Upper lobe of left lung (tissue), 4 donors: Measurements from ENCODE around the gene PTPRD.

Experiments used
- EP300 ChIP-seq, 4 donors: sonication (generic); formaldehyde crosslinking; IDR thresholded peaks; one replicate each; pipeline ENCODE4 v1.5.1; 2017; ENCODE audit warnings: antibody characterized with exemption in 4 of 4, control low read depth in 2 of 4
- POLR2A ChIP-seq, 4 donors: fragments of 450-650 bp; IDR thresholded peaks; one replicate each; pipeline ENCODE4 v1.5.1; 2016 to 2017; ENCODE audit warnings: antibody characterized with exemption in 4 of 4, mild to moderate bottlenecking in 2 of 4
- POLR2AphosphoS5 ChIP-seq, 2 donors: sonication (generic); formaldehyde crosslinking; IDR thresholded peaks; one replicate each; pipeline ENCODE4 v1.5.1; 2017; ENCODE audit warnings: antibody characterized with exemption in 2 of 2
- TF ChIP-seq, protein P1 (sequence below), 6 experiments: fragments of 450-650 bp in 4 of 6; fragments of 200-600 bp in 2 of 6; sonication (generic) in 2 of 6; IDR thresholded peaks; one replicate each; pipeline ENCODE4 v1.5.1; 2016 to 2019; ENCODE audit warnings: antibody characterized with exemption in 6 of 6

DNA sequence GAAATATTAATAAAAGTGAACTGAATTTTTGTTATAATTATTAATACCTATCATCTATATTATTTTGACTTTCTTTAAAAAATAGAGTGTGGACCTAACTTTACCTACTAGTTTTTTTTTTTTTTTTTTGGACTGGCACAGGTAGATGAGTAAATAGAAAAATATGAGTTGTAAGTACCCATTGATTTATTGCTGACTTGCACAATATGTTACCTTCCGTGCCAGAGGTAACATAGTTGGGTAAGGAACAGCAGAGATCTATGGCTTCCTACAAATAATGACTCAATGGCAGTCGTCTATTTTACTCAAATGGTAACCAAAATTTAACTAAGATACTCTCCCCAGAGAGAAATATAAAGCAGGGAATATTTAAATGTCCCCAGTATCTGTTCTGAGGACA lies 1212.8 kb downstream of the PTPRD start:
- TF ChIP-seq, protein P1, sequence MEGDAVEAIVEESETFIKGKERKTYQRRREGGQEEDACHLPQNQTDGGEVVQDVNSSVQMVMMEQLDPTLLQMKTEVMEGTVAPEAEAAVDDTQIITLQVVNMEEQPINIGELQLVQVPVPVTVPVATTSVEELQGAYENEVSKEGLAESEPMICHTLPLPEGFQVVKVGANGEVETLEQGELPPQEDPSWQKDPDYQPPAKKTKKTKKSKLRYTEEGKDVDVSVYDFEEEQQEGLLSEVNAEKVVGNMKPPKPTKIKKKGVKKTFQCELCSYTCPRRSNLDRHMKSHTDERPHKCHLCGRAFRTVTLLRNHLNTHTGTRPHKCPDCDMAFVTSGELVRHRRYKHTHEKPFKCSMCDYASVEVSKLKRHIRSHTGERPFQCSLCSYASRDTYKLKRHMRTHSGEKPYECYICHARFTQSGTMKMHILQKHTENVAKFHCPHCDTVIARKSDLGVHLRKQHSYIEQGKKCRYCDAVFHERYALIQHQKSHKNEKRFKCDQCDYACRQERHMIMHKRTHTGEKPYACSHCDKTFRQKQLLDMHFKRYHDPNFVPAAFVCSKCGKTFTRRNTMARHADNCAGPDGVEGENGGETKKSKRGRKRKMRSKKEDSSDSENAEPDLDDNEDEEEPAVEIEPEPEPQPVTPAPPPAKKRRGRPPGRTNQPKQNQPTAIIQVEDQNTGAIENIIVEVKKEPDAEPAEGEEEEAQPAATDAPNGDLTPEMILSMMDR (IDR thresholded peaks at IDR 0.05): no peak
- no peak for TF ChIP-seq POLR2A (IDR thresholded peaks at IDR 0.05)
- TF ChIP-seq EP300 (IDR thresholded peaks at IDR 0.05): no peak
- TF ChIP-seq POLR2AphosphoS5 (IDR thresholded peaks at IDR 0.05): no peak
